ENCODE results near the gene AK8.

The AK8 gene

DNA sequence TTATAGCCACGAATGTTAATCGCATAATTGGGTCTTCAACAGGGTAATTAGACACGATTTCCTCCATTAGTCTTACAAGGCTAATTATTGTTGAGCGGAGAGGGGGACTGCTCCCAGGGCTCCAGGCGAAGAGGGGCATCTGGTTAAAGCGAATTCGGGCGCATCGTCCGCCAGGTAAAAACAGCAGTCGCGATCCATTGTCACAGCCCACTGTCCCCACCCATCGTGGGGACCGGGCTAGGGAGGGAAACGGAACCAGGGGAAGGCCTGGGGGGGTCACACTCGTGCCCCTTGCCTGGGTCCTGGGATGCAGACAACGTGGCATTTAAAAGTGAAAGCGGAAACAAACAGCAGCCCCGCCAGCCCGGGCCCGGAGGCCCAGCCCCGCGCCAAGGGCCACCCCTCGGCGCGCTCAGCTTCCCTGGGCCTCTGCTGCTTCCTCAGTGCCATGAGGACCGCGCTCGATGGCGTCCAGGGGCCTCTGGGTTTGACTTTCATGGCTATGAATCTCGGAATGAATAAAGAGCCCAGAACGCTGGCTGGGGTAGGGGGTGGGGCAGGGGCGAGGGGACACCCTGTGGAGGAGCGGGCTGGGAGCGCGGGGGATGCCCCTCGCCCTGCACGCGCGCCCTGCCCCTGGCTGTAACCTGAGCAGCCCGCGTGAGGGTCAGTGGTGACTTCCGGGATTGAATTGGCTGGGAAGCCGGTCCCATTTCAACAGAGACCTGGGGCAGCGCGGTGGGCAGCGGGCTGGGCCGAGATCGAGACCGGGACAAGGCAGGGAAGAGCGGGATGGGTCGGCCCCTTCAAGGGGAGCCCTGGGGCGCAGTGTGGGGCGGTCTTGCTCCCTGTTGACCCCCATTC lies 107.9 kb downstream of the AK8 start:
- no peaks in the 10 kb centered on the region for H4K20me1 ChIP-seq (ENCODE audit: insufficient read depth, low read length)
- H3K4me1 ChIP-seq (ENCODE audit: insufficient read depth, low read length, severe bottlenecking) = peaks cover 16% of the 10 kb centered on the region
- H3K4me2 ChIP-seq (ENCODE audit: low read length) = peak overlapping the region; percentile 96
- no peaks in the 10 kb centered on the region; the same call in 1 of the 2 replicates for H3K36me3 ChIP-seq (ENCODE audit: insufficient read depth, low read length)
- H3K27ac ChIP-seq (ENCODE audit: low read depth, low read length, poor library complexity, severe bottlenecking) = no peak overlapping the region
- no peaks in the 10 kb centered on the region; the same call in 1 of the 2 replicates for H3K27me3 ChIP-seq (ENCODE audit: insufficient read depth, low read length)
- peak overlapping the region; percentile 79 for H3K9ac ChIP-seq (ENCODE audit: low read length)
- H2AFZ ChIP-seq (ENCODE audit: low read length) = peak overlapping the region; percentile 92
- H3K9me2 ChIP-seq (ENCODE audit: low read depth, low read length) = no peaks in the 10 kb centered on the region
- H3K79me2 ChIP-seq (ENCODE audit: insufficient read depth, low read length) = no peaks in the 10 kb centered on the region
- H3K4me3 ChIP-seq (ENCODE audit: low read depth, low read length, poor library complexity, severe bottlenecking) = peak overlapping the region; percentile 81
- peaks cover 3% of the 10 kb centered on the region; the same call in 1 of the 2 replicates for H3K9me3 ChIP-seq (ENCODE audit: low read length)
- H3F3A ChIP-seq (ENCODE audit: insufficient read depth, low read length) = no peaks in the 10 kb centered on the region
- TF ChIP-seq, protein P1, sequence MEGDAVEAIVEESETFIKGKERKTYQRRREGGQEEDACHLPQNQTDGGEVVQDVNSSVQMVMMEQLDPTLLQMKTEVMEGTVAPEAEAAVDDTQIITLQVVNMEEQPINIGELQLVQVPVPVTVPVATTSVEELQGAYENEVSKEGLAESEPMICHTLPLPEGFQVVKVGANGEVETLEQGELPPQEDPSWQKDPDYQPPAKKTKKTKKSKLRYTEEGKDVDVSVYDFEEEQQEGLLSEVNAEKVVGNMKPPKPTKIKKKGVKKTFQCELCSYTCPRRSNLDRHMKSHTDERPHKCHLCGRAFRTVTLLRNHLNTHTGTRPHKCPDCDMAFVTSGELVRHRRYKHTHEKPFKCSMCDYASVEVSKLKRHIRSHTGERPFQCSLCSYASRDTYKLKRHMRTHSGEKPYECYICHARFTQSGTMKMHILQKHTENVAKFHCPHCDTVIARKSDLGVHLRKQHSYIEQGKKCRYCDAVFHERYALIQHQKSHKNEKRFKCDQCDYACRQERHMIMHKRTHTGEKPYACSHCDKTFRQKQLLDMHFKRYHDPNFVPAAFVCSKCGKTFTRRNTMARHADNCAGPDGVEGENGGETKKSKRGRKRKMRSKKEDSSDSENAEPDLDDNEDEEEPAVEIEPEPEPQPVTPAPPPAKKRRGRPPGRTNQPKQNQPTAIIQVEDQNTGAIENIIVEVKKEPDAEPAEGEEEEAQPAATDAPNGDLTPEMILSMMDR (IDR thresholded peaks at IDR 0.05; ENCODE audit: low read length) = no peak
- no peak for TF ChIP-seq EZH2 (IDR thresholded peaks at IDR 0.05; ENCODE audit: borderline replicate concordance, low read length)

DNA sequence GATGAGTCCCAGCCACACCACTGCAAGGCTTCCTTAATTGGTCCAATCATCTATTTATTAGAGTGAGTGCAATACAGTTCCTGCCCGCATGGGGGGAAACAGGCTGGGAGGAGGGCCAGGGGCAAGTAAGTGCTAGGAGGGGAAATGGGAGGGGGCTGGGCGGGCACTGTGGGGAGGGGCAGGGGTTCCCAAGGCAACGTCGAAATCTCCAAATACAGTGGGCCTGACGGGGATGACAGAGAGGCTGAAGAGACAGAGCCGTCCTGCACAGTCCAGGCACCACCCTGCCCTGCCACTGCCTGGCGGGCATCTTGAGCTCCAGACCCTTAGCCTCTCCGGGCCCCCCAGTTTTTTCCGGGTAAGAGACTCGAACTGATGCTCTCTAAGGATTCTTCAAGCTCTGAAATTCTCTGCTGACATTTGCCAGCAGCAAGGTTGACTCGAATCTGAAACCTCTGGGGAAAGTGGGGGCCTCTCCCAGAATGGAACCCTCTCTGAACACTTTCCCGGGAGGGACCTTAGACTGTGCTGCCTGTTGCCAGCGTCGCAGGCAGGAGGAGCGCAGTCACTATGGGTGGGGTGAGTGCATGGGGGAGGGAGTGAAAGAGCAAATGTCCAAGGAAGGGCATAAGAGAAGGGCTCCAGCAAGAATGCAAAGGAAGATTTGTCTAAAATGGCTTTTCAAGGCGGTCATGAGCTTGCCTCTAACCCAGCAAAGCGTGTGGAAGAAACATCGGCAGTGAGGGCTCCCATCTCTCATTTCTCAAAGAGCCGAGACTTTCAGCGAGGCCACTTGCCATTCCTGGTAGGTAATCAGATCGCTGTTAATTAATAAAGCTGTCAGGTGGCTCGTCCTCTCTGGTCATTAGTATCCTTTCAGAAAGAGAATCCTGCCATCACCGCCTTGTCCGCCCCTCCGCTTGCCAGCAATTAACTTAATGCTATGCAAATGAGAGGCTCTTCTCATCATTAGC lies 108.9 kb downstream of the AK8 start:
- Histone ChIP-seq H3K9ac (ENCODE audit: low read length) (peak overlapping the region; percentile 79), H3K9me2 (ENCODE audit: low read depth, low read length) (no peaks in the 10 kb centered on the region), H3K36me3 (ENCODE audit: insufficient read depth, low read length) (no peaks in the 10 kb centered on the region; the same call in 1 of the 2 replicates), H4K20me1 (ENCODE audit: insufficient read depth, low read length) (no peaks in the 10 kb centered on the region), H3K79me2 (ENCODE audit: insufficient read depth, low read length) (no peaks in the 10 kb centered on the region), H3K4me3 (ENCODE audit: low read depth, low read length, poor library complexity, severe bottlenecking) (peak overlapping the region; percentile 81), H3K9me3 (ENCODE audit: low read length) (peaks cover 3% of the 10 kb centered on the region; the same call in 1 of the 2 replicates), H3K27me3 (ENCODE audit: insufficient read depth, low read length) (no peaks in the 10 kb centered on the region; the same call in 1 of the 2 replicates), H3K4me2 (ENCODE audit: low read length) (peak overlapping the region; percentile 96), H2AFZ (ENCODE audit: low read length) (peak overlapping the region; percentile 92), H3K27ac (ENCODE audit: low read depth, low read length, poor library complexity, severe bottlenecking) (peak overlapping the region; percentile 11), H3F3A (ENCODE audit: insufficient read depth, low read length) (no peaks in the 10 kb centered on the region), H3K4me1 (ENCODE audit: insufficient read depth, low read length, severe bottlenecking) (peaks cover 16% of the 10 kb centered on the region)
- TF ChIP-seq EZH2 (IDR thresholded peaks at IDR 0.05; ENCODE audit: borderline replicate concordance, low read length) = no peak
- TF ChIP-seq, protein P1 (IDR thresholded peaks at IDR 0.05; ENCODE audit: low read length) = peak; percentile 47

DNA sequence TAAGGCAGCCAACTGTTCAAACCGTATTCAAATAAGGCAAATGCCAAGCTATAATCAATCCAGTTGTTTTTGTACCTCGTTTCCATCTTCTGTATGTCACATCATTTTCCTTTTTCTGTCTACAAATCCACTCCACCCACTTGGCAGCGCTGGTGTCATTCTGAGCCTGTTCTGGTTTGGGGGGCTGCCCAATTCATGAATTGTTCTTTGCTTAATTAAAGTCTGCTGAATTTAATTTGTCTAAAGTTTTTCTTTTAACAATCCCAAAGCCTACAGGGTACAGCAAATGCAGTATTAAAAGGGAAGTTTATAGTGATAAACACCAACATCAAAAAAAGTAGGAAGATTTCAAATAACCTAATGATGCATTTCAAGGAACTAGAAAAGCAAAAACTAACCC lies 114.5 kb downstream of the AK8 start:
- Histone ChIP-seq H3K9me3 (ENCODE audit: low read length) (no peaks in the 10 kb centered on the region), H3K79me2 (ENCODE audit: insufficient read depth, low read length) (no peaks in the 10 kb centered on the region), H3K4me2 (ENCODE audit: low read length) (no peak overlapping the region), H3K27ac (ENCODE audit: low read depth, low read length, poor library complexity, severe bottlenecking) (no peak overlapping the region), H3K36me3 (ENCODE audit: insufficient read depth, low read length) (no peaks in the 10 kb centered on the region), H3K27me3 (ENCODE audit: insufficient read depth, low read length) (no peaks in the 10 kb centered on the region; the same call in 1 of the 2 replicates), H3K4me1 (ENCODE audit: insufficient read depth, low read length, severe bottlenecking) (peaks cover 3% of the 10 kb centered on the region), H3F3A (ENCODE audit: insufficient read depth, low read length) (no peaks in the 10 kb centered on the region), H4K20me1 (ENCODE audit: insufficient read depth, low read length) (no peaks in the 10 kb centered on the region), H3K4me3 (ENCODE audit: low read depth, low read length, poor library complexity, severe bottlenecking) (no peak overlapping the region), H3K9me2 (ENCODE audit: low read depth, low read length) (no peaks in the 10 kb centered on the region), H3K9ac (ENCODE audit: low read length) (no peak overlapping the region), H2AFZ (ENCODE audit: low read length) (no peak overlapping the region)
- no peak for TF ChIP-seq EZH2 (IDR thresholded peaks at IDR 0.05; ENCODE audit: borderline replicate concordance, low read length)
- TF ChIP-seq, protein P1 (IDR thresholded peaks at IDR 0.05; ENCODE audit: low read length) = no peak

Data from OCI-LY1 (cell line).